K562 (cell line): ENCODE results near the gene NNAT.

Source experiments
- CTCF ChIP-seq, 3 experiments: IDR thresholded peaks in 2 of 3; conservative IDR thresholded peaks in 1 of 3; 2 replicates each; pipeline ENCODE4 v1.5.1; 2011 to 2012; ENCODE audit warnings: low read length in 3 of 3, mild to moderate bottlenecking in 3 of 3, control low read depth in 2 of 3, improper control_type of control experiment in 1 of 3, inconsistent platforms in 1 of 3, low read depth in 1 of 3, mixed read lengths in 1 of 3, moderate library complexity in 1 of 3; ENCODE audit not compliant: insufficient read depth in 2 of 3
- E2F1 ChIP-seq: sonication (generic); formaldehyde crosslinking; IDR thresholded peaks from 2 replicates; pipeline ENCODE4 v1.8.1; 2023; ENCODE audit warnings: mild to moderate bottlenecking, missing genetic modification reagents, moderate library complexity
- E2F4 ChIP-seq: sonication (generic); formaldehyde crosslinking; IDR thresholded peaks from 2 replicates; pipeline ENCODE4 v1.8.0; 2022; ENCODE audit warnings: mild to moderate bottlenecking, low read depth, missing genetic modification reagents
- EZH2 ChIP-seq: IDR thresholded peaks from 2 replicates; pipeline ENCODE4 v1.6.1; 2012; ENCODE audit warnings: low read depth, mild to moderate bottlenecking, inconsistent platforms, low read length, borderline replicate concordance
- RAD21 ChIP-seq, 2 experiments: fragments of 250-450 bp in 1 of 2; fragments of 450-650 bp in 1 of 2; sonication (Bioruptor Pico) in 1 of 2; formaldehyde crosslinking in 1 of 2; IDR thresholded peaks in 1 of 2; conservative IDR thresholded peaks in 1 of 2; 2 replicates each; pipeline versions ENCODE4 v1.4.0 to v1.8.0; 2020 to 2022; ENCODE audit warnings: mild to moderate bottlenecking in 2 of 2, moderate library complexity in 1 of 2
- RNF219 ChIP-seq: fragments of 250-450 bp; sonication (Bioruptor Pico); IDR thresholded peaks from 2 replicates; pipeline ENCODE4 v1.5.0; 2022; ENCODE audit warnings: mild to moderate bottlenecking
- ZBTB1 ChIP-seq: sonication (generic); formaldehyde crosslinking; IDR thresholded peaks from 2 replicates; pipeline ENCODE4 v1.8.1; 2023; ENCODE audit warnings: missing genetic modification reagents, low read depth, mild to moderate bottlenecking, borderline replicate concordance
- ZNF780A ChIP-seq: fragments of 250-450 bp; sonication (Bioruptor Pico); IDR thresholded peaks from 2 replicates; pipeline ENCODE4 v1.5.0; 2021; ENCODE audit warnings: mild to moderate bottlenecking

- TF ChIP-seq ZNF780A (CRISPR knock-in tag) (no peak), CTCF (IDR thresholded peaks at IDR 0.05 in 2 of 3, conservative IDR thresholded peaks at IDR 0.05 in 1 of 3; ENCODE audit: insufficient read depth in 2 of 3, low read depth in 1 of 3, low read length in 3 of 3) (no peak), E2F1 (CRISPR knock-in tag) (no peak), E2F4 (no peak), RAD21 (CRISPR knock-in tag; conservative IDR thresholded peaks at IDR 0.05 in 1 of 2, IDR thresholded peaks at IDR 0.05 in 1 of 2) (no peak), RNF219 (no peak), EZH2 (no peak), ZBTB1 (CRISPR knock-in tag) (no peak)
Measured at GRCh38 chr20:37502654-37503053, 18.4 kb upstream of the NNAT start.
